ENCODE measurements around the gene BTNL9. TPM values are rescaled to one million over a fixed set of nuclear protein-coding genes. Genes with fewer than 3 reads are reported as not detected.
"Not testable (repeated sequence)": the region's sequence is repeated elsewhere in the genome, so short reads cannot be mapped to it uniquely, and the experiment has no call there.

Gene BTNL9
- total RNA-seq, 2 experiments from 2014 or later, result not detected

DNA sequence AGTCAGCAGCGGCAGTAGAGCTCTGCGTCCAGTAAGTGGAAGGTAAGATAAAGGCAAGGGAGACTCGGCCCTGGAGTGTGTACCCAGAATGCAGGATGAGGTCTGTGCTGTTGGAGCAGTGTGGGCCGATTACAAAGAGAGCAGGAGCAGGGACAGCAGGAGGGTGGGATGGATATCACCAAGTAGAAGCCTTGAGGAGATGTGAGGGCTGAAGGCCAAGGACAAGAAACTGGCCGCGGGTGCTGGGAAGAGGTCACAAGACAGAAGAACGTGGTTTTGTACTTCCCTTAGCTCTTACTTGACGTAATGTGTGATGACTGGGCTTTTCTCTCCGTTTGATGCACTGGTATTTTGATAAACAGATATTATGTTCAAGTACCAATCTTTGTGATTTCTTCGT, 47.2 kb downstream of the BTNL9 start:
- POLR2A ChIA-PET, result interaction anchor here (0.5 kb wide), 1 partner anchor 26 kb away, joined by 3 read pairs; no protein-coding TSS in a partner anchor

DNA sequence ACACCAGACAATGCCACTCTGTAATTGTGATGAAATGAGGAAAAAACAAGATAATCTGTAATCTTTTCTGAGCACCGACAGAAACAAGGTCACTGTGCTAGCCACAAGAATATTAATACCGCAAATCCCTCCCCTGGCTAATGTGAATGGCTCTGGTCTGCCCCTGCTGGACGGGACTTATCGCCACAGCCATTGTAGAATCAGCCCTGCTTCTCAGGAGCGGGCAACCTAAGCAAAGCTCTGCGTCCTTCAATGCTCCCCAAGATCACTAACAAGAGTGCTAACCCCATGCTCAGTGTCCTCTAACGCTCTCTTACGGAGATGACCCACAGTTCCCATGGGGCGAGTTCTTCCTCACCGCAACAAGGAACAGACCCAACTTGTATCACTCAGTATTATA, 48.2 kb downstream of the BTNL9 start:
- H3K36me3 Mint-ChIP-seq, result no peaks in the 10 kb centered on the region
- no peak for ATAC-seq (ENCODE audit: low read depth)
- no peaks in the 10 kb centered on the region for H3K9me3 Mint-ChIP-seq
- no peak overlapping the region for H3K27ac Mint-ChIP-seq
- DNase-seq, result no peak
- H3K27me3 Mint-ChIP-seq, result peaks cover 28% of the 10 kb centered on the region
- no peaks in the 10 kb centered on the region for H3K4me1 Mint-ChIP-seq
- H3K4me3 Mint-ChIP-seq, result no peak overlapping the region
- POLR2A ChIA-PET, result interaction anchor here (0.6 kb wide), 1 partner anchor 9 kb away, joined by 3 read pairs; no protein-coding TSS in a partner anchor

More for the DNA sequence above, 47.2 kb downstream of the BTNL9 start:
- H3K36me3 Mint-ChIP-seq, result no peaks in the 10 kb centered on the region
- DNase-seq (no peak), ATAC-seq (ENCODE audit: low read depth) (no peak)
- no peak overlapping the region for H3K4me3 Mint-ChIP-seq
- H3K27ac Mint-ChIP-seq, result no peak overlapping the region
- H3K9me3 Mint-ChIP-seq, result no peaks in the 10 kb centered on the region
- H3K4me1 Mint-ChIP-seq, result no peaks in the 10 kb centered on the region
- peaks cover 36% of the 10 kb centered on the region for H3K27me3 Mint-ChIP-seq

DNA sequence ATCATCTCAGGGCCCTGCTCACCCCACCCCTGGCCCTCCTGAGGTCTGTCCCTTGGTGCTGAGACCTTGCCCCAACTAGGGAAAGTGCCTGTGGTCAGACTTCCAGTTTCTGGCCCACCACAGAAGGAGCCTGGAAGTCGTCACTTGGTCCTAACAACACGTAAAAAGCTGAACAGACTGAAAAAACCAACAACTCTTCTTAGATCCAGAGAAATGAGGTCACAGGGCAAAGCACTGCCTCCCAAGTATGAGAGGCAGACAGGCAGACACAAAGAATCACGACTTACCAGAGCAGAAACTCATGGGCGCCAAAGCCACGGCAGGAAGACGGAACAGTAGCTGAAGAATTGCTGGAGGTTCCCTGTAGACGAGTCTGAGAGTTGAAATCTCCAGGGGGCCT, 52.4 kb downstream of the BTNL9 start:
- Mint-ChIP-seq H3K4me1 (no peaks in the 10 kb centered on the region), H3K27me3 (peaks cover 7% of the 10 kb centered on the region), H3K36me3 (no peaks in the 10 kb centered on the region), H3K4me3 (no peak overlapping the region), H3K9me3 (no peaks in the 10 kb centered on the region), H3K27ac (no peak overlapping the region)
- POLR2A ChIA-PET, result no interaction called here
- ATAC-seq (ENCODE audit: low read depth), result no peak
- no peak for DNase-seq

DNA sequence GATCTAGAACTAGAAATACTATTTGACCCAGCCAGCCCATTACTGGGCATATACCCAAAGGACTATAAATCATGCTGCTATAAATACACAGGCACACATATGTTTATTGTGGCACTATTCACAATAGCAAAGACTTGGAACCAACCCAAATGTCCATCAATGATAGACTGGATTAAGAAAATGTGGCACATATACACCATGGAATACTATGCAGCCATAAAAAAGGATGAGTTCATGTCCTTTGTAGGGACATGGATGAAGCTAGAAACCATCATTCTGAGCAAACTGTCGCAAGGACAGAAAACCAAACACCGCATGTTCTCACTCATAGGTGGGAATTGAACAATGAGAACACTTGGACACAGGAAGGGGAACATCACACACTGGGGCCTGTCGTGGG, 55.1 kb downstream of the BTNL9 start:
- peaks cover 23% of the 10 kb centered on the region for H3K27me3 Mint-ChIP-seq
- H3K4me3 Mint-ChIP-seq; H3K36me3 Mint-ChIP-seq; H3K27ac Mint-ChIP-seq; DNase-seq; ATAC-seq (ENCODE audit: low read depth); H3K4me1 Mint-ChIP-seq; POLR2A ChIA-PET; H3K9me3 Mint-ChIP-seq: not testable (repeated sequence)

DNA sequence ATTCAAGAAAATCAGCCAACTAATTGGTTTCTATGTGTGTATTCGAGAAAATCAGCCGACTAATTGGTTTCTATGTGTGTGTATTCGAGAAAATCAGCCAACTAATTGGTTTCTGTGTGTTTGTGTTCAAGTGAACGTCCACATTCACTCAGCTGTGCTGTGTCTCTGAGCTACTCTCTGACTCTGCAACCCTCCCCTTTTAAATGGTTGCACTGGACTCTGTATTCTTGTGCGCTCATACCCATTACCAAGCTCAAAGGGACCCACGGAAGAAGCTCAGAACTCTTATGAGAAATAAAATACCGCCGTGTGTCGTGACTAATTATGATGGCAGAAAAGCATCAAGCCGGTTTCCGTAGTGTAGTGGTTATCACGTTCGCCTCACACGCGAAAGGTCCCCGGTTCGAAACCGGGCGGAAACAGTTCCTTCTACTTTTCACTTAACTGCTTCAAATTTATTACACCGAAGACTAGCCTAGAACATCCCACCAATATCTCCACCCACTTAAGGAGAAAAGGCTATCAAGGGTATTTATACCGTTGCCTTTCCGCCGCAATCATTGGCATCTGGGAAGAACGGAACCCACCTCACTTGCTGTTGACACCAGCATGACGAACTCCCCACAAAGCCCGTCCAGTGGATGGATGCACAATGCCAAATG, 56.8 kb downstream of the BTNL9 start:
- H3K4me1 Mint-ChIP-seq; POLR2A ChIA-PET; ATAC-seq (ENCODE audit: low read depth); H3K4me3 Mint-ChIP-seq; DNase-seq; H3K9me3 Mint-ChIP-seq; H3K36me3 Mint-ChIP-seq; H3K27ac Mint-ChIP-seq: not testable (repeated sequence)
- H3K27me3 Mint-ChIP-seq, result peaks cover 25% of the 10 kb centered on the region

DNA sequence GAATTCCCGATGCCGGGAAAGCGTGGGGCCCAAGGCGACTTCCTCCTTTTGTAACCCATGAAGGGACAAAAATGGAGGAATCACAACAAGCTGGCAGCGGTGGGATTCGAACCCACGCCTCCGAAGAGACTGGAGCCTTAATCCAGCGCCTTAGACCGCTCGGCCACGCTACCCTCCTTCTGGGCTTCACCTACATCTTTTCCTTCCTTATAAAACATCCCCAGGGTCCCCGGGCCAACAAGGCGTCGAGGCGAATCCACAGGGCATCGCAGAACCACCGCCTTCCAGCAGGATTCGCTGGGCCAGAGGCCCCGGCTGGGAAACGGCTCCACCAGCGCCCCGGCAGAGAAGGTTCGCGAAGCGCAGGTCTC, 57.3 kb downstream of the BTNL9 start:
- POLR2A ChIA-PET; H3K36me3 Mint-ChIP-seq; H3K9me3 Mint-ChIP-seq; ATAC-seq (ENCODE audit: low read depth); H3K4me1 Mint-ChIP-seq; H3K4me3 Mint-ChIP-seq; H3K27ac Mint-ChIP-seq; DNase-seq: not testable (repeated sequence)
- H3K27me3 Mint-ChIP-seq, result peaks cover 25% of the 10 kb centered on the region

DNA sequence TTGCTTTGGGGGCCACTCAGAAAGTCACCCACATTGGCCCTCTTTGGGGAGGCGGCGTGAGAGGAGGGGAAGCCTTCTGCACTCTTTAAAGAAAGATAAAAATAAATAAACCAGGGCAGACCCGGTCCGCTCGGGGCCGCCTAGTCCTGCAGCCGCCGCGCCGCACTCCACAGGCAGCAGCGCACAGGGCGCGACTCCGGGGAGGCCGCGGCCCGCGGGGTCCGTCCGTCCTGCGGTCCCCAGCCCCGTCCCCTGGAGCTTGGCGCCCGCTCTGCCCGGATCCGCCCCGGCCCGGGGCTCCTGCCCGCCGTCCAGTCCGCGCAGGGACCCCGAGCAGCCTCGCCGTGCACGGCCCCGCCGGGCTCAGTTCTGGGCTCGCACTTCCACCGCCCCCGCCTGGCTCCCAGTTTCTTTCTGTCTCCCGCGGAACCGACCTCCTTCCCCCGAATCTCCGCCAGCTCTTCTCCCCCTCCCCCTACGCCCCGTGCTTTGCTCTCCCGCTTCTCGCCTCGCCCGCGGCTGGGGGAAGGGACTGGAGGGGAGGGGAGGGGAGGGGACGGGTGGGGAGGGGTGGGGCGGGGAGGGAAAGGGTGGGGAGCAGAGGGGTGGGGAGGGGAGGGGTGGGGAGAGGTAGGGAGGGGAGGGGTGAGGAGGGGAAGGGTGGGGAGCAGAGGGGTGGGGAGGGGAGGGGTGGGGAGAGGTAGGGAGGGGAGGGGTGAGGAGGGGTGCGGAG, 57.9 kb downstream of the BTNL9 start:
- ATAC-seq (ENCODE audit: low read depth); POLR2A ChIA-PET; H3K4me3 Mint-ChIP-seq; H3K4me1 Mint-ChIP-seq; H3K36me3 Mint-ChIP-seq; H3K9me3 Mint-ChIP-seq; H3K27ac Mint-ChIP-seq; DNase-seq: not testable (repeated sequence)
- H3K27me3 Mint-ChIP-seq, result peaks cover 25% of the 10 kb centered on the region

DNA sequence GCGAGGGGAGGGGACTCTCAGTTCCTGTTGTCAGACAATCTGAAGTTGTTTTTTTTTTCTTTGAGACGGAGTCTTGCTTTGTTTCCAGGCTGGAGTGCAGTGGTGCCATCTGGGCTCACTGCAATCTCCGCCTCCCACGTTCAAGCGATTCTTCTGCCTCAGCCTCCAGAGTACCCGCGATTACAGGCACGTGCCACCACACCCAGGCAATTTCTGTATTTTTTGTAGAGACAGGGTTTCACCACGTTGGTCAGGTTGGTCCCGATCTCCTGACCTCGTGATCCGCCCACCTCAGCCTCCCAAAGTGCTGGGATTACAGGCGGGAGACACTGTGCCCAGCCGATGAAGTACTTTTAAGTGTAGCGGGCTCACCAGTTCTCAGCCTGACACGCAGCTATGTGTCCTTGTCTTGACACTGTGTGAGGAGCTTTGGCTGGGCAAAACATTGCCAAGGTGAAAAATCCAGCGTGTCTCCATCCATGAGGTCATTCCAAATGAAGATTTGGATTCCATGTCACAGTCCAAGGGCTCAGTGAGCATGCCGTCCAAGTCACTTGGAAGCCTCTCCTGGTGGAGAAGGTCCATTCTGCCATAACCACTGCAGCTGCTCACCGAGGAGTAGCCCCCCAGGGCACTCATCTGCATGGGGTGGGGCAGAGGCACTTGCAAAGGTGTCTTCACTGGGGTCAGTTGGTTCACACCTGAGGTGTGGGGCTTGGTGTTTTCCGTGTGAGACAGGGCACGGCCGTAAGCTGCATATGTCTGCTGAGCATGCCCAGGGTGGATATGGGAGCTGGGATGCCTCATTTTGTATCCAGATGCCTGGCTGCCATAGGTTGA, 58.9 kb downstream of the BTNL9 start:
- POLR2A ChIA-PET, result interaction anchor here (0.9 kb wide), 1 partner anchor 268 kb away, joined by 4 read pairs; no protein-coding TSS in a partner anchor
- H3K27me3 Mint-ChIP-seq, result peaks cover 28% of the 10 kb centered on the region
- no peaks in the 10 kb centered on the region for H3K9me3 Mint-ChIP-seq
- H3K4me3 Mint-ChIP-seq, result peak overlapping the region; percentile 35
- no peak for ATAC-seq (ENCODE audit: low read depth)
- H3K36me3 Mint-ChIP-seq, result peaks cover 2% of the 10 kb centered on the region
- H3K4me1 Mint-ChIP-seq, result peaks cover 4% of the 10 kb centered on the region
- no peak for DNase-seq
- H3K27ac Mint-ChIP-seq, result no peak overlapping the region

DNA sequence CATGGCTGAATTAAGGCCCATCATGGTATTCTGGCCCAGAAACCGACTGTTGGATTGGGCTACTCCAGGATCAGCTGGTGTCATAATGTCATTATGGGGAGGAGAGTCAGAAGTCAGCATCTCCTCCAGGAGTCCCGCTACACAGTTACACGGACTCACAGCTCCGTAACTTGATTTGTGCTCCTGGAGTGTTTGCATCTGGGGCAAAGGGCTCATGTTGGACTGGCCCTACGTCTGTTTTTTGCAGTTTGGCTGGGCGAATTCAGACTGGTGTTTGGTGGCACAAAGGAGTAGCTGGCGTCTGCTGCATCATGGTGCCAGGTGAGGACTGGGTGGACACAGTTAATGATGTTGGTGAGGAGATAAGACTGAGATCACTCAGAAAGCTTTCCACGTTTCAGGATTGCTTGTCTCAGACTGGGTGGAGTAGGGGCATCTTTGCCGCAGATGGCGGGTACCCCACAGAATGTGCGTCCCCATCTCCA, 59.6 kb downstream of the BTNL9 start:
- no peak for DNase-seq
- Mint-ChIP-seq H3K4me1 (peaks cover 11% of the 10 kb centered on the region), H3K27ac (no peak overlapping the region), H3K36me3 (peaks cover 2% of the 10 kb centered on the region), H3K4me3 (no peak overlapping the region), H3K9me3 (no peaks in the 10 kb centered on the region), H3K27me3 (peaks cover 35% of the 10 kb centered on the region)
- ATAC-seq (ENCODE audit: low read depth), result no peak
- POLR2A ChIA-PET, result interaction anchor here (0.5 to 0.9 kb wide), 2 partner anchors 239 to 269 kb away, joined by 3 to 4 read pairs; no protein-coding TSS in a partner anchor

DNA sequence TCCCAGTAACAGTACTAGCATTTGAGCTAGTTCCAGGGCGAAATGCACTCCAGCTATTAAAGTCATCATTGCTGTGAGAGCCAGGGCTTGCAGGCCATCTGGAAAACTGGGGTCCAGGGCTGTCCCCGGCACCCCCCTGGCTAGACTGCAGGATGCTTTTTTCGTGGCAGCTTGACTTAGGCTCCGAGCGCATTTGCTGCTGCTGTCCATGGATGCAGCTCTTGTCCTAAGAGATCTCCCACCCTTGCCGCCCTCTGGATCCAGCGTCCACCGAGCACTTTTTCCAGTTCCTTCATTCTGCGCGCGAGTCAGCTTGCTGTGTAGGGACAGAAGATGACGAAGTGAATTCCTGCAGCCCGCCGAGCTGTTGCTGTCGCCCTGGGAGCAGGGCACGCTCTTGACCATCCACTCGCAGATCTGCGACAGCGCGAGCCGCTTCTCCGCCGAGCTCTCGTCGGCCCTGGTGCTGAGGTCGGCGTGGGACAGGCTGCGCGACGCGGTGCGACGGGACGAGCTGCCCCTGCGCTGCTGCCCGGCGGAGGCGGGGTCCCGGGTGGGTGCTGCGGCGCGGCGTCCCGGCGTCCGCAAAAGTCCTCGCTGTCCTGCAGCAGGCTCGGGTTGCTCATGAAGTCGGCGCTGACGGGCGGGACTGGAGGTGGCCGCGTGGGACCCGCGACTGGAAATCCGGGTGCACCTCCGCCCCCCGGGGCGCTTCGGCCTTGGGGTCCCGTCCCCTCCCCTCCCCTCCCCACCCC, 60.2 kb downstream of the BTNL9 start:
- H3K4me1 Mint-ChIP-seq, result peaks cover 11% of the 10 kb centered on the region
- peaks cover 37% of the 10 kb centered on the region for H3K27me3 Mint-ChIP-seq
- POLR2A ChIA-PET, result interaction anchor here (0.5 to 0.9 kb wide), 2 partner anchors 240 to 270 kb away, joined by 3 to 4 read pairs; no protein-coding TSS in a partner anchor
- H3K9me3 Mint-ChIP-seq, result no peaks in the 10 kb centered on the region
- peaks cover 2% of the 10 kb centered on the region for H3K36me3 Mint-ChIP-seq
- H3K27ac Mint-ChIP-seq, result peak overlapping the region; percentile 64
- peak overlapping the region; percentile 16 for H3K4me3 Mint-ChIP-seq
- peak; percentile 41 for DNase-seq
- no peak for ATAC-seq (ENCODE audit: low read depth)

DNA sequence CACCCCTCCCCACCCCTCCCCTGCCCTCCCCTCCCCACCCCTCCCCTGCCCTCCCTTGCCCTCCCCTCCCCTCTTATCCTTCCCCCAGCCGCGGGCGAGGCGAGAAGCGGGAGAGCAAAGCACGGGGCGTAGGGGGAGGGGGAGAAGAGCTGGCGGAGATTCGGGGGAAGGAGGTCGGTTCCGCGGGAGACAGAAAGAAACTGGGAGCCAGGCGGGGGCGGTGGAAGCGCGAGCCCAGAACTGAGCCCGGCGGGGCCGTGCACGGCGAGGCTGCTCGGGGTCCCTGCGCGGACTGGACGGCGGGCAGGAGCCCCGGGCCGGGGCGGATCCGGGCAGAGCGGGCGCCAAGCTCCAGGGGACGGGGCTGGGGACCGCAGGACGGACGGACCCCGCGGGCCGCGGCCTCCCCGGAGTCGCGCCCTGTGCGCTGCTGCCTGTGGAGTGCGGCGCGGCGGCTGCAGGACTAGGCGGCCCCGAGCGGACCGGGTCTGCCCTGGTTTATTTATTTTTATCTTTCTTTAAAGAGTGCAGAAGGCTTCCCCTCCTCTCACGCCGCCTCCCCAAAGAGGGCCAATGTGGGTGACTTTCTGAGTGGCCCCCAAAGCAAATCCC, 61.1 kb downstream of the BTNL9 start:
- H3K36me3 Mint-ChIP-seq; H3K9me3 Mint-ChIP-seq; H3K27ac Mint-ChIP-seq; POLR2A ChIA-PET; ATAC-seq (ENCODE audit: low read depth); DNase-seq; H3K4me3 Mint-ChIP-seq: not testable (repeated sequence)
- peaks cover 43% of the 10 kb centered on the region for H3K27me3 Mint-ChIP-seq
- peaks cover 12% of the 10 kb centered on the region for H3K4me1 Mint-ChIP-seq

DNA sequence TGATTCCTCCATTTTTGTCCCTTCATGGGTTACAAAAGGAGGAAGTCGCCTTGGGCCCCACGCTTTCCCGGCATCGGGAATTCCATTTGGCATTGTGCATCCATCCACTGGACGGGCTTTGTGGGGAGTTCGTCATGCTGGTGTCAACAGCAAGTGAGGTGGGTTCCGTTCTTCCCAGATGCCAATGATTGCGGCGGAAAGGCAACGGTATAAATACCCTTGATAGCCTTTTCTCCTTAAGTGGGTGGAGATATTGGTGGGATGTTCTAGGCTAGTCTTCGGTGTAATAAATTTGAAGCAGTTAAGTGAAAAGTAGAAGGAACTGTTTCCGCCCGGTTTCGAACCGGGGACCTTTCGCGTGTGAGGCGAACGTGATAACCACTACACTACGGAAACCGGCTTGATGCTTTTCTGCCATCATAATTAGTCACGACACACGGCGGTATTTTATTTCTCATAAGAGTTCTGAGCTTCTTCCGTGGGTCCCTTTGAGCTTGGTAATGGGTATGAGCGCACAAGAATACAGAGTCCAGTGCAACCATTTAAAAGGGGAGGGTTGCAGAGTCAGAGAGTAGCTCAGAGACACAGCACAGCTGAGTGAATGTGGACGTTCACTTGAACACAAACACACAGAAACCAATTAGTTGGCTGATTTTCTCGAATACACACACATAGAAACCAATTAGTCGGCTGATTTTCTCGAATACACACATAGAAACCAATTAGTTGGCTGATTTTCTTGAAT, 62.0 kb downstream of the BTNL9 start:
- POLR2A ChIA-PET; H3K9me3 Mint-ChIP-seq; DNase-seq; H3K27ac Mint-ChIP-seq; H3K4me3 Mint-ChIP-seq; ATAC-seq (ENCODE audit: low read depth); H3K36me3 Mint-ChIP-seq: not testable (repeated sequence)
- H3K27me3 Mint-ChIP-seq, result peaks cover 46% of the 10 kb centered on the region
- peaks cover 12% of the 10 kb centered on the region for H3K4me1 Mint-ChIP-seq
